GM19023 (cell line): ENCODE measurements around the gene SPINDOC.
"Not testable (repeated sequence)": the region's sequence is repeated elsewhere in the genome, so short reads cannot be mapped to it uniquely, and the experiment has no call there.

Experiments
- ATAC-seq: cut with Tn5 transposase; IDR thresholded peaks from one replicate; pipeline ENCODE4 v1.9.1; 2021; ENCODE audit warnings: mild to moderate bottlenecking, moderate library complexity; ENCODE audit not compliant: unreplicated experiment

SPINDOC gene

DNA sequence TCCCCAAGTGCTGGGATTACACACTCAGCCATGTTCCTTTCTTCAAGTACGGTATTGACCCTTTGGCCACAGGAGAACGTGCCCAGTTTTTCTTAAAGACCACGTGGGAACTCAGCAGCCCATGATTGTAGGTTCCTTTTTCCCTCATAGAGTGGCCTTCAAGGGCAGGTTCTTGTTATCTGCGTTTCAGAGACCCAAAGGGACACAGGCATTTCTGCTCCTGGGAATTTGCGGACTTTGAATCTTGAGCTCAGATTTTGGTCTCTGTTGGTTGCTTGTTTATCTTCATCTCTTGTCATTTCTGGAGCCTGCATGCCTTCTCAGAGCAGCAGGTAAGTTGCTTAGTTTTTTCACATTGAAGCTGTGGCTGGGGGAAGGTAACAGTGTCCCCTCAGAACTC is 37.7 kb downstream of the SPINDOC start:
- no peak for ATAC-seq

- no peak for ATAC-seq
Measured at GRCh38 chr11:63851364-63851763, 38.1 kb downstream of the SPINDOC start.

GRCh38 chr11:63853476-63853875 is 40.2 kb downstream of the SPINDOC start:
- no peak for ATAC-seq

DNA sequence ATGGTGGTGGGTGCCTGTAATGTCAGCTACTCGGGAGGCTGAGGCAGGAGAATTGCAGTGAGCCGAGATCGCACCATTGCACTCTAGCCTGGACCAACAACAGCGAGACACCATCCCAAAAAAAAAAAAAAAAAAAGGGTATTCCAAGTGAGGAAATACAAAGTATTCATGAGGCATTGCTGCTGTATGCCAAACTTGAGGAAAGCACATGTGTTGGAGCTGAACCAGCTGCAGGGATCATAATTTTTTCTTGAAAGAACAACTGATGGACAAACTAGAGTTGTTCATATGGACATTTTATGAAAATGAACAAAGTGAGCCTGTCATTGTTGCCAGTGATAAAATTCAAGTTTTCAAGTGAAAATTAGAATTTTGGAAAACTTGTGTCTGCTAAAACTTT is 41.4 kb downstream of the SPINDOC start:
- no peak for ATAC-seq

- ATAC-seq = no peak
Measured at GRCh38 chr11:63855975-63856374, 42.7 kb downstream of the SPINDOC start.

- no peak for ATAC-seq
Measured at GRCh38 chr11:63858628-63859550, 45.6 kb downstream of the SPINDOC start.

- ATAC-seq = no peak
Measured at GRCh38 chr11:63862923-63863322, 49.7 kb downstream of the SPINDOC start.

- ATAC-seq = not testable (repeated sequence)
Measured at GRCh38 chr11:63863620-63864019, 50.4 kb downstream of the SPINDOC start.

- ATAC-seq = no peak
Measured at GRCh38 chr11:63866211-63866610, 53.0 kb downstream of the SPINDOC start.

DNA sequence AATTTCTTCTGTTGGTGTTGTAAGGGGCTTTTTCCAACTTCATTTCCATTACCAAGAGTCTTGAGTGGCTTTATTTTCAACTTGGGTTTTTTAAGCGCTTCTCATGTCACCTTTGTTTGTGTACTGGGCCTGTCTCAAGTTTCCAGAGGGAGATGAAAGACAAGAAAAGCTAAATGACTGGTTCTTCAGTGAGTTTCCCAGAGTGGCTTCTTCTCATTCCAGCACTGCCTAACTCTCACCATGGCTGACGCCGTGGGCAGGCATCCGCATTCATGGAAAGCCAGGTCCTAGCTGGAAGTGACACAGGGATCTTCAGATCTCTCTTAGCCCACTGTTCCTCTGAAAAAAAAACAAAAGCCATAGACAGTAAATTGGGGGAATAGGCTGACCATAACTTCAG is 54.3 kb downstream of the SPINDOC start:
- ATAC-seq = no peak

DNA sequence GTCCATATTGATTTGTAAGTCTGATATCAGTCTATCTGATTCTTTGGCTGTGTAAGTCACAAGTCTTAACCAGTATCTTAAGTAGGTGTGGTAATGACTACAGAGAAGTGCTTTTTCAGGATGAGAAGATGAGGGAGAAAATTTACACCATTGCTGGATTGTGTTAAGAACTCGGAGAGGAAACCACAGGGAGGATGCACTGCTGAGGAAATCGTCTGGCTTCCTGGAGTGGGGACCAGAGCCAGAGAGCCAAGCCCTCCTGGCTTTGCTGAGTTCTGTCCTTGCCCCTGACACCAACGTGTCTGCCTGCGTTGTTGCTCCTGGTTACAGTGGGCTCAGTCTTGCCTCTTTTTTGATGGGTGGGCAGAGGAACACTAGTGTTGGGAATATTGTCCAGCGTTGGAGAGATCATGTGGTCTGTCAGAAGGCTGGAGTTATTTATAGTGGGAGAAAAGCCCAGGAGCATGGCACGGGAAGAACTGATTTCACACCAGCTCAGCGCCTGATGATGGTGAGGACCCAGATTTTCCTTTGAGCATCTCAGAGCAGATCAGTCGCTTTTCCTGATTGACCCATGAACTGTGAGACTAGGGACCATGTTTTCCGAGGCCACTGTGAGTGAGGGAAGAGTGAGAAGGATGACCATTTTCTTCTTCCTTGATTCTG is 55.3 kb downstream of the SPINDOC start:
- no peak for ATAC-seq

- no peak for ATAC-seq
Measured at GRCh38 chr11:63869171-63869591, 55.9 kb downstream of the SPINDOC start.

GRCh38 chr11:63869683-63870082 is 56.4 kb downstream of the SPINDOC start:
- no peak for ATAC-seq

GRCh38 chr11:63870351-63871140 is 57.3 kb downstream of the SPINDOC start:
- ATAC-seq = no peak

DNA sequence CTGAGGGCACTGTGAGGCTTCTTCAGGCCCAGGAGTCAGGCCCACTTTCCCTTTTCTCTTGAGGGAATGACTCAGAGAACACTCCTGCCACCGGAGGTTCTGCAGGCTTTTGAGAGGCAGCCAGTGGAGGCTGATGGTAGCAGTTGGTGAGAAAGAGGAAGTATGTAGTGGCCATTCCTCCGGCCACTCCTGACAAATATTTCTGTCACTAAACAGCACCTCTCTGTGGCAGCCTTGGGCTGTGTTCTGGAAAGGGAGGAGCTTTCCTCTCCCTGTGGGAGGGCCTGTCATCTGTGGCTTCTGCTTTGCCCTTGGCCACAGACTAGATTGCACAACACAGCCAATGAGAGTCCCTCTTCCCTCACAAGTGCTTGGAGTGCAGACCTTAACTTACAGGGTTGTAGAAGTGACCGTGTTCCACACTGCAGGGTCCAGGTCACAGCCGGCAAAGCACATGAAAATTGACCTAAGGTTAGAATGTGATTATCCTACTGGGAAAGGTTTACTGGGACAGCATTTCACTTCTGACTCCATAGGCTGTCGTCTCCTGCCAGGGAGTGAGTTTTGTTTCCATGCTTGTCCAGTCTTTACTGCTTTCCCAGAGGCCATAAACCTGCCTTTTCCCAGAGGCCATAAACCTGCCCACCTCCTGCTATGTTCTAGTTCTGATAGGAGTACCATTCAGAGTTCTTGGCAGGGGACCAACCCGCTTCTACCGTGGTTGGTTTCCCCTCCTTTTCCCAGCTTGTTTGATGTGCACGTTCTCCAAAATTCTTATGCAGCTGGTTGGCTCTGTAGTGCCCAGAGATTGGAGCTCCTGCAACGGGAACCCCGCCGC is 58.9 kb downstream of the SPINDOC start:
- ATAC-seq = peak; percentile 72

DNA sequence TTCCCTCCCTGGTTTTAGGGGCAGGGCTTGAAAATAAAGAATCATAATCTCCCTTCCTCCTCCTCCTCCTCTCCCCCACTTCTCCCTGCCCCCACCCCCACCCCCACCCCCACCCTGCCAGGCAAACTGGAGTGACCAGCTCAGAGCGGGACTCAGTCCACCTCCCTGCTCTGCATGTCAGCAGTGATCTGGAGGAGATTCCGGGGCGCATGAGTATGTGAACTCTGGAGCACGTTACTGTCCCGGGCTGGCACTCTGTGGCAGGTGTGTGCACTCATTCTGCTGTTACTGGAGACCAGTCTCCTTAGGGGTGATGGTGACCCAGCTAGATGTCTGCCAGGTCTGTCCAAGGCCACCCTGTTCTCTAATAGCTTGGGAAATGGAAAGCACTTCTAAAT is 59.5 kb downstream of the SPINDOC start:
- ATAC-seq = no peak

- ATAC-seq = no peak
Measured at GRCh38 chr11:63873311-63873710, 60.1 kb downstream of the SPINDOC start.

- no peak for ATAC-seq
Measured at GRCh38 chr11:63874511-63874910, 61.3 kb downstream of the SPINDOC start.

- ATAC-seq = no peak
Measured at GRCh38 chr11:63875506-63876065, 62.3 kb downstream of the SPINDOC start.

- ATAC-seq = no peak
Measured at GRCh38 chr11:63876616-63877015, 63.4 kb downstream of the SPINDOC start.
